DND-41 (cell line): Measurements from ENCODE around the gene GPR4.

Experiments used
- EZH2 ChIP-seq: IDR thresholded peaks from 3 replicates; pipeline ENCODE4 v1.6.1; 2012; ENCODE audit warnings: borderline replicate concordance, low read depth, mild to moderate bottlenecking, moderate library complexity, low read length, inconsistent platforms; ENCODE audit not compliant: severe bottlenecking
- TF ChIP-seq, protein P1 (sequence below): IDR thresholded peaks from 2 replicates; pipeline ENCODE4 v1.5.1; 2012; ENCODE audit warnings: borderline replicate concordance, low read length, moderate library complexity, mild to moderate bottlenecking; ENCODE audit not compliant: poor library complexity, severe bottlenecking; ENCODE audit errors: extremely low read depth

DNA sequence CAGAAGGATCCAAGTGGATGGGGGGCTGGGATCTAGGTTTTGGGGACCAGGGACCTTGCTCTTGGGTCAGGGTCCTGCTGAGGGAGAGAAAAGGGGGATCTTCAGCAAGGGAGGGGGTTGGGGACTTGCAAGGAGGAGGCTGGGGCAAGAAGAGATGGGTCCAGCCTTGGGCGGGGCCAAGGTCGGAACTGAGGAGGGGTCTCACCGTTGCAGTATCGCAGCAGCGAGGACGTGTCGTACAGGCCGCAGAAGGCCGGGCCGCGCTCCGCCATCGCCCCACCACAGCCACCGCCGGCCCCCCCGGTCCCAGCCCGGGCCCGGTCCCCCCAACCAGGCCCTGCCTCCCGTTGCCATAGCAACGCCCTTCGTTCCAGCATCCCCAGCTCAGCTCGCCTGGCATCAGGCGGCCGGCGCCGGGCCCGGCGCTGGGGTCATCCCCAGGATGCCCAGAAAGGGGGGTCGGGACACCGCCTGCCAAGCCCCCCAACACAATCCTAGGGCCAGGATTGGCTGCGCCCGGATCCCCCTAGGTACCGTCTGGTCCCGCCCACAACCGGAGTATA, 43.1 kb upstream of the GPR4 start:
- TF ChIP-seq, protein P1, sequence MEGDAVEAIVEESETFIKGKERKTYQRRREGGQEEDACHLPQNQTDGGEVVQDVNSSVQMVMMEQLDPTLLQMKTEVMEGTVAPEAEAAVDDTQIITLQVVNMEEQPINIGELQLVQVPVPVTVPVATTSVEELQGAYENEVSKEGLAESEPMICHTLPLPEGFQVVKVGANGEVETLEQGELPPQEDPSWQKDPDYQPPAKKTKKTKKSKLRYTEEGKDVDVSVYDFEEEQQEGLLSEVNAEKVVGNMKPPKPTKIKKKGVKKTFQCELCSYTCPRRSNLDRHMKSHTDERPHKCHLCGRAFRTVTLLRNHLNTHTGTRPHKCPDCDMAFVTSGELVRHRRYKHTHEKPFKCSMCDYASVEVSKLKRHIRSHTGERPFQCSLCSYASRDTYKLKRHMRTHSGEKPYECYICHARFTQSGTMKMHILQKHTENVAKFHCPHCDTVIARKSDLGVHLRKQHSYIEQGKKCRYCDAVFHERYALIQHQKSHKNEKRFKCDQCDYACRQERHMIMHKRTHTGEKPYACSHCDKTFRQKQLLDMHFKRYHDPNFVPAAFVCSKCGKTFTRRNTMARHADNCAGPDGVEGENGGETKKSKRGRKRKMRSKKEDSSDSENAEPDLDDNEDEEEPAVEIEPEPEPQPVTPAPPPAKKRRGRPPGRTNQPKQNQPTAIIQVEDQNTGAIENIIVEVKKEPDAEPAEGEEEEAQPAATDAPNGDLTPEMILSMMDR, result no peak
- TF ChIP-seq EZH2, result no peak
